Panc1 (cell line): ENCODE results near the gene TMUB1. TPM values are rescaled to one million over a fixed set of nuclear protein-coding genes. Genes with fewer than 3 reads are reported as not detected.

Experiments
- ATAC-seq: fragments of 200-7000 bp; cut with Tn5 transposase; 2 replicates; pipeline ENCODE4 v1.9.1; 2020; ENCODE audit warnings: mild to moderate bottlenecking, moderate library complexity
- BruUV-seq: library from RNA; stranded (reverse); fragments of 400-500 nt; replicated peaks from 2 replicates; lab custom pipeline; 2021; lab: Mats Ljungman, UMichigan
- CTCF ChIA-PET: fragments of 300-600 bp; sonication (Branson Sonifier 250); formaldehyde crosslinking; loops from one replicate; lab custom pipeline; 2022; ENCODE audit warnings: antibody characterized with exemption; lab: Charles Lee
- POLR2A ChIA-PET: fragments of 300-600 bp; sonication (Branson Sonifier 250); formaldehyde crosslinking; loops from one replicate; lab custom pipeline; 2022; ENCODE audit warnings: antibody characterized with exemption; lab: Charles Lee
- DNase-seq: peaks from one replicate; pipeline ENCODE4 v3.0.0-alpha.2; 2010; ENCODE audit warnings: low read depth, low spot score
- H3K27ac ChIP-seq: 2 replicates; pipeline ENCODE4 v1.5.1; 2011; ENCODE audit warnings: mild to moderate bottlenecking, low read length, inconsistent platforms
- H3K27me3 ChIP-seq: fragments of 200-500 bp; sonication (Bioruptor generic); 2 replicates; pipeline ENCODE4 v1.6.0; 2014; ENCODE audit warnings: low read length, inconsistent platforms; ENCODE audit not compliant: control insufficient read depth, insufficient read depth
- H3K36me3 ChIP-seq: fragments of 200-500 bp; sonication (Bioruptor generic); 2 replicates; pipeline ENCODE4 v1.5.1; 2014; ENCODE audit warnings: inconsistent platforms, mild to moderate bottlenecking, low read length, moderate library complexity; ENCODE audit not compliant: control insufficient read depth, insufficient read depth
- H3K4me1 ChIP-seq: 2 replicates; pipeline ENCODE4 v1.5.1; 2011; ENCODE audit warnings: inconsistent platforms, mild to moderate bottlenecking, low read length, moderate library complexity; ENCODE audit not compliant: control insufficient read depth, insufficient read depth
- H3K4me3 ChIP-seq, 2 experiments: 2 replicates each; pipeline ENCODE4 v1.5.1; 2011 to 2012; ENCODE audit warnings: low read depth in 2 of 2, low read length in 2 of 2, mild to moderate bottlenecking in 2 of 2, inconsistent platforms in 1 of 2, moderate library complexity in 1 of 2
- H3K9me3 ChIP-seq: fragments of 200-500 bp; sonication (Bioruptor generic); 2 replicates; pipeline ENCODE4 v1.5.1; 2014; ENCODE audit warnings: low read depth, mild to moderate bottlenecking, inconsistent platforms, low read length, moderate library complexity; ENCODE audit not compliant: control insufficient read depth, insufficient read depth
- POLR2AphosphoS5 ChIP-seq: IDR thresholded peaks from 2 replicates; pipeline ENCODE4 v1.6.1; 2012; ENCODE audit warnings: mild to moderate bottlenecking, low read depth, low read length, moderate library complexity
- SIN3A ChIP-seq: IDR thresholded peaks from 2 replicates; pipeline ENCODE4 v1.6.1; 2012; ENCODE audit warnings: low read depth, mild to moderate bottlenecking, low read length, moderate library complexity, borderline replicate concordance; ENCODE audit not compliant: insufficient read depth
- TCF7L2 ChIP-seq: IDR thresholded peaks from 2 replicates; pipeline ENCODE4 v1.6.1; 2011; ENCODE audit warnings: mild to moderate bottlenecking, low read depth, low read length, inconsistent platforms
- in situ Hi-C: cut with HindIII; loops from 2 replicates; pipeline ENCODE4 v1.10.0; 2016; ENCODE audit warnings: low sequenced_read_pairs, low pct_unique_long_range_greater_than_20kb
- intact Hi-C: fragments of 100-400 bp; cut with micrococcal nuclease; formaldehyde crosslinking; loops from one replicate; pipeline ENCODE4 v1.10.0; 2022; ENCODE audit not compliant: unreplicated experiment
- total RNA-seq: library from RNA; stranded (reverse); gene quantifications from one replicate; pipeline ENCODE4 v1.2.1, GENCODE V29; 2021; ENCODE audit not compliant: unreplicated experiment
- TF ChIP-seq, protein P1 (sequence below), 2 experiments: IDR thresholded peaks; 2 replicates each; pipeline ENCODE4 v1.6.1; 2011 to 2012; ENCODE audit warnings: low read depth in 2 of 2, control low read depth in 1 of 2, low read length in 1 of 2, mild to moderate bottlenecking in 1 of 2, moderate library complexity in 1 of 2; ENCODE audit not compliant: insufficient read depth in 1 of 2
- TF ChIP-seq, protein P2 (sequence below): fragments of 450-650 bp; IDR thresholded peaks from 2 replicates; pipeline ENCODE4 v1.5.1; 2017; ENCODE audit warnings: mild to moderate bottlenecking

TMUB1 gene
- total RNA-seq, 1 experiment from 2014 or later = 112 TPM

DNA sequence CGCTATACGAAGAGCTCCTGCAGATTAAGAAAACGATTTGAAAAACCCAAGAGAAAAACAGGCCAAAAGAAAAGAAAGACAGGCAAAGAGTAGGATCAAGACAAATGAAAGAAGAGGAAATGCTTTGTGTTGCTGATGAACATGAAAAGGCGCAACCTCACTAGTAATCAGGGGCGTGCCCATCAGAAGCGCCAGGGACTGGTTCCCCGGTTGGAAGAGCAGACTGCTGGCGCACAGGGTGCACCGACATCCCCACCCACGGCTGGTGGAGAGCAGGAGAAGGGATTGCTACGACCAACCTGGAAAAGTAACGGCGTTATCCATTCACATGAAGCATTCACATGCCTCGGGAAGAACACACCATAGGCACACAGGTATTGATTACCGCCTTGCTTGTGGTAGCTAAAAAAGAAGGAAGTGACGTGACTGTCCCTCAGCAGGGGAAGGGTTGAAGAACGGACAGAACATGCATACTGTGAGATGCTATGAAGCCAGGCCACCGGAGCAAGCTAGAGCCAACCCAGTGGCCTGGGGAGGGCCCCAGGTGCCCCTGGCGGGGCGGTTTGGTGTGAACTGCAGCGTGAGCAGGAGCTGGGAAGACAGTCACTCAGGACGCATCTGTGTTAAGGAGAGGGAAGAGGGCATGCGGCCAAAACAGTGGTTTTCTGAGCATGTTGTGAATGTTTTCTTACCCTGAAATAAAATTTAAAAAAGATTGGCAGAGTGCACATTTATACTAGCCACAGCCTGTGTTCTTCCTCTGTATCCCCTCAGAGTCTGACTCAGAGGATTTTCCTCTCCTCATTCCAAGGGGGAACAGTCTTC is 21.3 kb upstream of the TMUB1 start:
- no TSS peak for BruUV-seq
- CTCF ChIA-PET = no interaction called here
- POLR2A ChIA-PET = no interaction called here
- no peak for DNase-seq
- intact Hi-C loops (no loop called here), in situ Hi-C loops (no loop called here)
- H3K9me3 ChIP-seq = no peaks in the 10 kb centered on the region
- ATAC-seq = no peak
- no peak overlapping the region for H3K27ac ChIP-seq
- no peaks in the 10 kb centered on the region for H3K4me1 ChIP-seq
- H3K36me3 ChIP-seq = no peaks in the 10 kb centered on the region
- H3K27me3 ChIP-seq = no peaks in the 10 kb centered on the region
- H3K4me3 ChIP-seq = no peak overlapping the region
- TF ChIP-seq, protein P1, sequence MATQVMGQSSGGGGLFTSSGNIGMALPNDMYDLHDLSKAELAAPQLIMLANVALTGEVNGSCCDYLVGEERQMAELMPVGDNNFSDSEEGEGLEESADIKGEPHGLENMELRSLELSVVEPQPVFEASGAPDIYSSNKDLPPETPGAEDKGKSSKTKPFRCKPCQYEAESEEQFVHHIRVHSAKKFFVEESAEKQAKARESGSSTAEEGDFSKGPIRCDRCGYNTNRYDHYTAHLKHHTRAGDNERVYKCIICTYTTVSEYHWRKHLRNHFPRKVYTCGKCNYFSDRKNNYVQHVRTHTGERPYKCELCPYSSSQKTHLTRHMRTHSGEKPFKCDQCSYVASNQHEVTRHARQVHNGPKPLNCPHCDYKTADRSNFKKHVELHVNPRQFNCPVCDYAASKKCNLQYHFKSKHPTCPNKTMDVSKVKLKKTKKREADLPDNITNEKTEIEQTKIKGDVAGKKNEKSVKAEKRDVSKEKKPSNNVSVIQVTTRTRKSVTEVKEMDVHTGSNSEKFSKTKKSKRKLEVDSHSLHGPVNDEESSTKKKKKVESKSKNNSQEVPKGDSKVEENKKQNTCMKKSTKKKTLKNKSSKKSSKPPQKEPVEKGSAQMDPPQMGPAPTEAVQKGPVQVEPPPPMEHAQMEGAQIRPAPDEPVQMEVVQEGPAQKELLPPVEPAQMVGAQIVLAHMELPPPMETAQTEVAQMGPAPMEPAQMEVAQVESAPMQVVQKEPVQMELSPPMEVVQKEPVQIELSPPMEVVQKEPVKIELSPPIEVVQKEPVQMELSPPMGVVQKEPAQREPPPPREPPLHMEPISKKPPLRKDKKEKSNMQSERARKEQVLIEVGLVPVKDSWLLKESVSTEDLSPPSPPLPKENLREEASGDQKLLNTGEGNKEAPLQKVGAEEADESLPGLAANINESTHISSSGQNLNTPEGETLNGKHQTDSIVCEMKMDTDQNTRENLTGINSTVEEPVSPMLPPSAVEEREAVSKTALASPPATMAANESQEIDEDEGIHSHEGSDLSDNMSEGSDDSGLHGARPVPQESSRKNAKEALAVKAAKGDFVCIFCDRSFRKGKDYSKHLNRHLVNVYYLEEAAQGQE (IDR thresholded peaks at IDR 0.05; ENCODE audit: insufficient read depth in 1 of 2, low read depth in 2 of 2, low read length in 1 of 2) = no peak
- TF ChIP-seq, protein P2, sequence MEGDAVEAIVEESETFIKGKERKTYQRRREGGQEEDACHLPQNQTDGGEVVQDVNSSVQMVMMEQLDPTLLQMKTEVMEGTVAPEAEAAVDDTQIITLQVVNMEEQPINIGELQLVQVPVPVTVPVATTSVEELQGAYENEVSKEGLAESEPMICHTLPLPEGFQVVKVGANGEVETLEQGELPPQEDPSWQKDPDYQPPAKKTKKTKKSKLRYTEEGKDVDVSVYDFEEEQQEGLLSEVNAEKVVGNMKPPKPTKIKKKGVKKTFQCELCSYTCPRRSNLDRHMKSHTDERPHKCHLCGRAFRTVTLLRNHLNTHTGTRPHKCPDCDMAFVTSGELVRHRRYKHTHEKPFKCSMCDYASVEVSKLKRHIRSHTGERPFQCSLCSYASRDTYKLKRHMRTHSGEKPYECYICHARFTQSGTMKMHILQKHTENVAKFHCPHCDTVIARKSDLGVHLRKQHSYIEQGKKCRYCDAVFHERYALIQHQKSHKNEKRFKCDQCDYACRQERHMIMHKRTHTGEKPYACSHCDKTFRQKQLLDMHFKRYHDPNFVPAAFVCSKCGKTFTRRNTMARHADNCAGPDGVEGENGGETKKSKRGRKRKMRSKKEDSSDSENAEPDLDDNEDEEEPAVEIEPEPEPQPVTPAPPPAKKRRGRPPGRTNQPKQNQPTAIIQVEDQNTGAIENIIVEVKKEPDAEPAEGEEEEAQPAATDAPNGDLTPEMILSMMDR = no peak
- no peak for TF ChIP-seq SIN3A
- TF ChIP-seq POLR2AphosphoS5 = no peak
- TF ChIP-seq TCF7L2 = no peak

DNA sequence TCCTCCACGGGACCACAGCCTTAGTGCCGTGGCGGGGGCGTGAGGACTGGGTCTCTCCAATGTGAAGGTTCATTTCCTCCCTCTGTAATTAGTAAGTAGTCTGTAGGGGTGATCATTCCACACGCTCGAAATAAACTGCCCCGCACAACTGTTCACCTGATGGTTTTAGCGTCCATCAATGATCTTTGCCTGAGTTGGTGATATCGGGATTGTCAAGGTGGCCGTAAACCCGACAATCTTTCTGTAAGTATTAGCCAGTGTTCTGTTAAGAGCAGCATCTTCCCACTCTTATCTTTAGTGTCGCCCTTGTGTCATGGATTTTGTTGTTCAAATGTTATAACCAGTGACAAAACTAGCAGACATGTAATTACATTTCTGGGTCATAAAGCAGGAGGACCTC is 20.7 kb upstream of the TMUB1 start:
- no peak overlapping the region for H3K27ac ChIP-seq
- H3K9me3 ChIP-seq = no peaks in the 10 kb centered on the region
- H3K4me1 ChIP-seq = no peaks in the 10 kb centered on the region
- H3K36me3 ChIP-seq = no peaks in the 10 kb centered on the region
- ChIA-PET CTCF (no interaction called here), POLR2A (no interaction called here)
- in situ Hi-C loops (no loop called here), intact Hi-C loops (no loop called here)
- DNase-seq = no peak
- BruUV-seq = no TSS peak
- no peaks in the 10 kb centered on the region for H3K27me3 ChIP-seq
- no peak for TF ChIP-seq POLR2AphosphoS5
- TF ChIP-seq, protein P2 = no peak
- TF ChIP-seq SIN3A = no peak
- TF ChIP-seq, protein P1 (IDR thresholded peaks at IDR 0.05; ENCODE audit: insufficient read depth in 1 of 2, low read depth in 2 of 2, low read length in 1 of 2) = no peak
- no peak for TF ChIP-seq TCF7L2
- no peak for ATAC-seq
- H3K4me3 ChIP-seq = no peak overlapping the region
